SK-N-SH (cell line): ENCODE data around the gene HNRNPAB. TPM values are rescaled to one million over a fixed set of nuclear protein-coding genes. Genes with fewer than 3 reads are reported as not detected.
"Not testable (repeated sequence)": the region's sequence is repeated elsewhere in the genome, so short reads cannot be mapped to it uniquely, and the experiment has no call there.

Source experiments
- CTCF ChIA-PET: fragments of 300-600, 350-600 bp; formaldehyde crosslinking; extraction: SDS; loops from one replicate; lab custom pipeline; 2021; lab: Yijun Ruan, JAX
- POLR2A ChIA-PET: fragments of 350-600 bp; sonication (Branson Sonifier 250); formaldehyde crosslinking; extraction: SDS; loops from one replicate; lab custom pipeline; 2020; ENCODE audit warnings: antibody characterized with exemption, inconsistent platforms; lab: Yijun Ruan, JAX
- DNase-seq: peaks from one replicate; pipeline ENCODE4 v3.0.0; 2012
- H2AFZ ChIP-seq: fragments of 200-600 bp; sonication (generic); 2 replicates; pipeline ENCODE4 v1.8.1; 2016; ENCODE audit warnings: antibody characterized with exemption, mild to moderate bottlenecking, low read depth
- H3F3A ChIP-seq: fragments of 200-600 bp; sonication (generic); replicated peaks from 2 replicates; pipeline ENCODE3; 2016; ENCODE audit warnings: antibody characterized with exemption, mild to moderate bottlenecking; ENCODE audit not compliant: insufficient read depth
- H3K27ac ChIP-seq, 2 experiments: fragments of 200-500 bp in 1 of 2; fragments of 200-600 bp in 1 of 2; sonication (Bioruptor generic) in 1 of 2; sonication (generic), shearing (Covaris generic) in 1 of 2; 2 replicates each; pipeline versions ENCODE4 v1.5.1 to v1.6.1; 2014 to 2016; ENCODE audit warnings: low read depth in 2 of 2, inconsistent platforms in 1 of 2, low read length in 1 of 2, mild to moderate bottlenecking in 1 of 2, mixed read lengths in 1 of 2
- H3K27me3 ChIP-seq: fragments of 200-600 bp; sonication (generic), shearing (Covaris generic); 2 replicates; pipeline ENCODE4 v1.6.1; 2016; ENCODE audit warnings: mixed run types; ENCODE audit not compliant: insufficient read depth
- H3K36me3 ChIP-seq, 2 experiments: fragments of 200-500 bp in 1 of 2; fragments of 200-600 bp in 1 of 2; sonication (Bioruptor generic) in 1 of 2; sonication (generic) in 1 of 2; replicated peaks in 1 of 2; 2 replicates each; pipeline versions ENCODE3 to v1.5.1; 2014 to 2016; ENCODE audit warnings: low read length in 1 of 2, mild to moderate bottlenecking in 1 of 2; ENCODE audit not compliant: insufficient read depth in 2 of 2, control insufficient read depth in 1 of 2
- H3K4me1 ChIP-seq, 2 experiments: fragments of 200-500 bp in 1 of 2; fragments of 200-600 bp in 1 of 2; sonication (Bioruptor generic) in 1 of 2; sonication (generic), shearing (Covaris generic) in 1 of 2; 2 replicates each; pipeline versions ENCODE4 v1.5.1 to v1.6.1; 2014 to 2016; ENCODE audit warnings: low read depth in 1 of 2, low read length in 1 of 2, mixed run types in 1 of 2; ENCODE audit not compliant: insufficient read depth in 2 of 2, control insufficient read depth in 1 of 2
- H3K4me2 ChIP-seq: fragments of 200-600 bp; sonication (generic), shearing (Covaris generic); 2 replicates; pipeline ENCODE4 v1.6.1; 2017; ENCODE audit warnings: mixed run types
- H3K4me3 ChIP-seq, 2 experiments: fragments of 200-500 bp in 1 of 2; fragments of 200-600 bp in 1 of 2; sonication (Bioruptor generic) in 1 of 2; sonication (generic), shearing (Covaris generic) in 1 of 2; 2 replicates each; pipeline versions ENCODE4 v1.5.1 to v1.8.1; 2014 to 2016; ENCODE audit warnings: low read depth in 2 of 2, inconsistent platforms in 1 of 2, low read length in 1 of 2, mild to moderate bottlenecking in 1 of 2, mixed read lengths in 1 of 2, moderate library complexity in 1 of 2
- H3K79me2 ChIP-seq: fragments of 200-600 bp; sonication (generic); 2 replicates; pipeline ENCODE4 v1.8.1; 2017; ENCODE audit warnings: mild to moderate bottlenecking; ENCODE audit not compliant: insufficient read depth
- H3K9ac ChIP-seq: fragments of 200-600 bp; sonication (generic); 2 replicates; pipeline ENCODE4 v1.6.1; 2017; ENCODE audit warnings: mixed run types
- H3K9me2 ChIP-seq: fragments of 200-600 bp; sonication (generic); 2 replicates; pipeline ENCODE4 v1.6.1; 2017; ENCODE audit warnings: mixed run types
- H3K9me3 ChIP-seq: fragments of 200-600 bp; sonication (generic); 2 replicates; pipeline ENCODE4 v1.6.1; 2017; ENCODE audit warnings: mixed run types, mild to moderate bottlenecking, moderate library complexity
- H4K20me1 ChIP-seq: fragments of 200-600 bp; sonication (generic); 2 replicates; pipeline ENCODE4 v1.6.1; 2017; ENCODE audit warnings: mild to moderate bottlenecking, mixed run types; ENCODE audit not compliant: insufficient read depth
- CHD2 ChIP-seq: fragments of 150-350 bp; IDR thresholded peaks from 2 replicates; pipeline ENCODE4 v1.6.1; 2018; ENCODE audit warnings: low read length; ENCODE audit not compliant: partially characterized antibody
- EZH2phosphoT487 ChIP-seq: fragments of 200-600 bp; sonication (generic); IDR thresholded peaks from 2 replicates; pipeline ENCODE4 v1.6.1; 2017; ENCODE audit warnings: low read depth, mixed run types, mild to moderate bottlenecking, antibody characterized with exemption, moderate library complexity, borderline replicate concordance
- FOXM1 ChIP-seq: IDR thresholded peaks from 2 replicates; pipeline ENCODE4 v1.4.0; 2012; ENCODE audit warnings: low read depth, mild to moderate bottlenecking
- GATA2 ChIP-seq: sonication (generic); formaldehyde crosslinking; IDR thresholded peaks from 2 replicates; pipeline ENCODE4 v1.5.0; 2020; ENCODE audit warnings: mild to moderate bottlenecking, missing genetic modification reagents
- IRF3 ChIP-seq: fragments of 150-350 bp; IDR thresholded peaks from 2 replicates; pipeline ENCODE4 v1.6.1; 2016; ENCODE audit warnings: mild to moderate bottlenecking, low read depth, low read length
- MXI1 ChIP-seq: IDR thresholded peaks from 2 replicates; pipeline ENCODE4 v1.6.1; 2012; ENCODE audit warnings: mild to moderate bottlenecking, low read depth, low read length, improper control_type of control experiment
- NRF1 ChIP-seq: IDR thresholded peaks from 2 replicates; pipeline ENCODE4 v1.6.1; 2012; ENCODE audit warnings: low read depth, mild to moderate bottlenecking, low read length
- RAD21 ChIP-seq: IDR thresholded peaks from 2 replicates; pipeline ENCODE4 v1.6.1; 2012; ENCODE audit warnings: mild to moderate bottlenecking, low read length
- RCOR1 ChIP-seq: fragments of 150-350 bp; IDR thresholded peaks from 2 replicates; pipeline ENCODE4 v1.6.1; 2017; ENCODE audit warnings: antibody characterized with exemption, low read length
- RFX5 ChIP-seq: IDR thresholded peaks from 2 replicates; pipeline ENCODE4 v1.6.1; 2012; ENCODE audit warnings: mild to moderate bottlenecking, improper control_type of control experiment, low read length
- SIN3A ChIP-seq: IDR thresholded peaks from 2 replicates; pipeline ENCODE4 v1.6.1; 2012; ENCODE audit warnings: low read depth, mild to moderate bottlenecking, low read length, moderate library complexity, borderline replicate concordance
- TAF1 ChIP-seq: IDR thresholded peaks from 2 replicates; pipeline ENCODE4 v1.6.1; 2012; ENCODE audit warnings: low read depth, mild to moderate bottlenecking, low read length, moderate library complexity, borderline replicate concordance
- TEAD4 ChIP-seq: IDR thresholded peaks from 2 replicates; pipeline ENCODE4 v1.4.0; 2012; ENCODE audit warnings: mild to moderate bottlenecking, borderline replicate concordance; ENCODE audit not compliant: insufficient read depth
- WGBS: methylation state at CpG from one replicate; pipeline ENCODE4 v1.1.6; 2017; ENCODE audit warnings: low lambda C conversion rate; 5-methylcytosine and 5-hydroxymethylcytosine counted together
- polyA plus RNA-seq, 3 experiments: library from polyadenylated mRNA; depleted of rRNA; stranded (reverse); fragments of >200 nt; gene quantifications; 2 replicates each; pipeline ENCODE4 v1.2.3, GENCODE V29; 2012
- TF ChIP-seq, protein P1 (sequence below): IDR thresholded peaks from 2 replicates; pipeline ENCODE4; 2012
- TF ChIP-seq, protein P2 (sequence below): fragments of 200-600 bp; sonication (generic); IDR thresholded peaks from 2 replicates; pipeline ENCODE4 v1.6.1; 2017; ENCODE audit warnings: antibody characterized with exemption, mild to moderate bottlenecking, moderate library complexity
- TF ChIP-seq, protein P3 (sequence below): IDR thresholded peaks from 2 replicates; pipeline ENCODE4 v1.4.0; 2012; ENCODE audit warnings: low read depth, borderline replicate concordance

HNRNPAB gene
- polyA plus RNA-seq, 1 of the 3 experiments (the other 2 are of a cell fraction): 164 TPM

GRCh38 chr5:178196281-178196812 lies 8.0 kb upstream of the HNRNPAB start (continued):
- TF ChIP-seq, protein P1, sequence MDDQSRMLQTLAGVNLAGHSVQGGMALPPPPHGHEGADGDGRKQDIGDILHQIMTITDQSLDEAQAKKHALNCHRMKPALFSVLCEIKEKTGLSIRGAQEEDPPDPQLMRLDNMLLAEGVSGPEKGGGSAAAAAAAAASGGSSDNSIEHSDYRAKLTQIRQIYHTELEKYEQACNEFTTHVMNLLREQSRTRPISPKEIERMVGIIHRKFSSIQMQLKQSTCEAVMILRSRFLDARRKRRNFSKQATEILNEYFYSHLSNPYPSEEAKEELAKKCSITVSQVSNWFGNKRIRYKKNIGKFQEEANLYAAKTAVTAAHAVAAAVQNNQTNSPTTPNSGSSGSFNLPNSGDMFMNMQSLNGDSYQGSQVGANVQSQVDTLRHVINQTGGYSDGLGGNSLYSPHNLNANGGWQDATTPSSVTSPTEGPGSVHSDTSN: no peak
- no peak for TF ChIP-seq RFX5
- no peak for TF ChIP-seq TAF1

DNA sequence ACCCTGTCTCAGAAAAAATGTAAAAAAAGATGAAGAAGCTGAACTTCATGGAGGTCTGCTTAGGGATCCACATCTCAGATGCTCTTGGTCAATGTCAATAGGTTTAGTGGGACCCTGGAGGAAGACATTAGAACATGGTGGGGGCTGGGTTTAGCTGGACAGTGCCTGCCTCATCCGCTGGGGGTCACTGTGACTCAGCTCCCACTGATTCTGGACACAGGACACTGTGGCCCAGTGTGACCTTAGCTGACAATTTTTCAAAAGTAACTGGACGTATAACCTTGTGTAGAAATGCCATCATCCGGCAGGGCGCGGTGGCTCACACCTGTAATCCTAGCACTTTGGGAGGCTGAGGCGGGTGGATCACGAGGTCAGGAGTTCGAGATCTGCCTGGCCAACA lies 7.3 kb upstream of the HNRNPAB start:
- no peaks in the 10 kb centered on the region for H3K79me2 ChIP-seq
- TF ChIP-seq CHD2 (no peak), EZH2phosphoT487 (no peak), FOXM1 (no peak), GATA2 (CRISPR knock-in tag) (no peak), NRF1 (no peak), MXI1 (no peak), RCOR1 (no peak), RFX5 (no peak), TEAD4 (no peak), IRF3 (no peak), RAD21 (peak; percentile 37; the same call in 1 of the 2 replicates), SIN3A (no peak)
- TF ChIP-seq, protein P2, sequence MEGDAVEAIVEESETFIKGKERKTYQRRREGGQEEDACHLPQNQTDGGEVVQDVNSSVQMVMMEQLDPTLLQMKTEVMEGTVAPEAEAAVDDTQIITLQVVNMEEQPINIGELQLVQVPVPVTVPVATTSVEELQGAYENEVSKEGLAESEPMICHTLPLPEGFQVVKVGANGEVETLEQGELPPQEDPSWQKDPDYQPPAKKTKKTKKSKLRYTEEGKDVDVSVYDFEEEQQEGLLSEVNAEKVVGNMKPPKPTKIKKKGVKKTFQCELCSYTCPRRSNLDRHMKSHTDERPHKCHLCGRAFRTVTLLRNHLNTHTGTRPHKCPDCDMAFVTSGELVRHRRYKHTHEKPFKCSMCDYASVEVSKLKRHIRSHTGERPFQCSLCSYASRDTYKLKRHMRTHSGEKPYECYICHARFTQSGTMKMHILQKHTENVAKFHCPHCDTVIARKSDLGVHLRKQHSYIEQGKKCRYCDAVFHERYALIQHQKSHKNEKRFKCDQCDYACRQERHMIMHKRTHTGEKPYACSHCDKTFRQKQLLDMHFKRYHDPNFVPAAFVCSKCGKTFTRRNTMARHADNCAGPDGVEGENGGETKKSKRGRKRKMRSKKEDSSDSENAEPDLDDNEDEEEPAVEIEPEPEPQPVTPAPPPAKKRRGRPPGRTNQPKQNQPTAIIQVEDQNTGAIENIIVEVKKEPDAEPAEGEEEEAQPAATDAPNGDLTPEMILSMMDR: peak; percentile 47
- TF ChIP-seq, protein P3, sequence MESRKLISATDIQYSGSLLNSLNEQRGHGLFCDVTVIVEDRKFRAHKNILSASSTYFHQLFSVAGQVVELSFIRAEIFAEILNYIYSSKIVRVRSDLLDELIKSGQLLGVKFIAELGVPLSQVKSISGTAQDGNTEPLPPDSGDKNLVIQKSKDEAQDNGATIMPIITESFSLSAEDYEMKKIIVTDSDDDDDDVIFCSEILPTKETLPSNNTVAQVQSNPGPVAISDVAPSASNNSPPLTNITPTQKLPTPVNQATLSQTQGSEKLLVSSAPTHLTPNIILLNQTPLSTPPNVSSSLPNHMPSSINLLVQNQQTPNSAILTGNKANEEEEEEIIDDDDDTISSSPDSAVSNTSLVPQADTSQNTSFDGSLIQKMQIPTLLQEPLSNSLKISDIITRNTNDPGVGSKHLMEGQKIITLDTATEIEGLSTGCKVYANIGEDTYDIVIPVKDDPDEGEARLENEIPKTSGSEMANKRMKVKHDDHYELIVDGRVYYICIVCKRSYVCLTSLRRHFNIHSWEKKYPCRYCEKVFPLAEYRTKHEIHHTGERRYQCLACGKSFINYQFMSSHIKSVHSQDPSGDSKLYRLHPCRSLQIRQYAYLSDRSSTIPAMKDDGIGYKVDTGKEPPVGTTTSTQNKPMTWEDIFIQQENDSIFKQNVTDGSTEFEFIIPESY: no peak
- TF ChIP-seq, all 33 proteins: peak for 2
- Histone ChIP-seq H3K4me3 (no peak overlapping the region), H3K9me2 (no peaks in the 10 kb centered on the region), H3K4me2 (no peak overlapping the region), H3K27ac (no peak overlapping the region), H3K27me3 (no peaks in the 10 kb centered on the region; the same call in 1 of the 2 replicates), H3K9me3 (no peaks in the 10 kb centered on the region), H3K4me1 (no peaks in the 10 kb centered on the region), H4K20me1 (no peaks in the 10 kb centered on the region), H3F3A (peaks cover 3% of the 10 kb centered on the region), H3K9ac (no peak overlapping the region), H2AFZ (no peak overlapping the region), H3K36me3 (no peaks in the 10 kb centered on the region)
- ChIA-PET POLR2A (no interaction called here), CTCF (interaction anchor here (0.8 to 2.3 kb wide), 7 partner anchors 11 to 393 kb away, joined by 3 to 9 read pairs (median 3); partner anchors contain the start of gene COL23A1)
- peak; percentile 65 for DNase-seq
- WGBS: 78% methylated on average over 8 of the region's 8 CpGs

GRCh38 chr5:178198151-178198550 lies 6.2 kb upstream of the HNRNPAB start:
- H2AFZ ChIP-seq, H3K4me2 ChIP-seq, H3K27ac ChIP-seq, H4K20me1 ChIP-seq, H3K27me3 ChIP-seq, H3K9me2 ChIP-seq, POLR2A ChIA-PET, H3K4me1 ChIP-seq, H3F3A ChIP-seq, H3K4me3 ChIP-seq, H3K79me2 ChIP-seq, H3K9me3 ChIP-seq, H3K9ac ChIP-seq, DNase-seq, H3K36me3 ChIP-seq: not testable (repeated sequence)
- 85% methylated on average over 10 of the region's 11 CpGs for WGBS
- CTCF ChIA-PET: interaction anchor here (1.0 kb wide), 1 partner anchor 13 kb away, joined by 3 read pairs; no protein-coding TSS in a partner anchor
